Esophagus squamous epithelium (tissue), 5 donors: ENCODE results near the gene DLL1. TPM values are rescaled to one million over a fixed set of nuclear protein-coding genes. Genes with fewer than 3 reads are reported as not detected.

ENCODE experiments used
- DNase-seq: peaks from one replicate; lab custom pipeline; 2025; lab: John Stamatoyannopoulos, UW
- H3K27ac ChIP-seq, 4 donors: fragments of 200-600 bp; sonication (generic); one replicate each; pipeline ENCODE4 v1.5.1; 2016 to 2019; ENCODE audit warnings: mild to moderate bottlenecking in 1 of 4
- H3K27me3 ChIP-seq, 4 donors: fragments of 200-600 bp; sonication (generic); 1 replicate in 3 of 4; 2 replicates in 1 of 4; pipeline versions ENCODE4 v1.5.1 to v1.6.0; 2017 to 2021; ENCODE audit warnings: antibody characterized with exemption in 1 of 4
- H3K36me3 ChIP-seq, 3 donors: fragments of 200-600 bp; sonication (generic); one replicate each; pipeline ENCODE4 v1.5.1; 2016 to 2019
- H3K4me1 ChIP-seq, 3 donors: fragments of 200-600 bp; sonication (generic); one replicate each; pipeline ENCODE4 v1.5.1; 2017 to 2019
- H3K4me3 ChIP-seq, 4 donors: fragments of 200-600 bp; sonication (generic); 1 replicate in 3 of 4; 2 replicates in 1 of 4; pipeline ENCODE4 v1.5.1; 2016 to 2019; ENCODE audit warnings: mild to moderate bottlenecking in 2 of 4, moderate library complexity in 1 of 4
- H3K9me3 ChIP-seq, 3 donors: fragments of 200-600 bp; sonication (generic); one replicate each; pipeline ENCODE4 v1.5.1; 2016 to 2019
- CTCF ChIP-seq, 6 experiments: fragments of 450-650 bp in 4 of 6; fragments of 200-600 bp in 2 of 6; sonication (generic) in 2 of 6; IDR thresholded peaks; one replicate each; pipeline ENCODE4 v1.5.1; 2016 to 2019; ENCODE audit warnings: antibody characterized with exemption in 6 of 6, mild to moderate bottlenecking in 4 of 6, moderate library complexity in 4 of 6
- POLR2A ChIP-seq, 4 donors: fragments of 450-650 bp; IDR thresholded peaks; one replicate each; pipeline ENCODE4 v1.6.1; 2017; ENCODE audit warnings: antibody characterized with exemption in 4 of 4, mild to moderate bottlenecking in 4 of 4, moderate library complexity in 3 of 4
- WGBS, 2 donors: methylation state at CpG; one replicate each; pipeline ENCODE4 v1.1.5; 2018; 5-methylcytosine and 5-hydroxymethylcytosine counted together
- intact Hi-C: fragments of 100-400 bp; cut with DNase I; formaldehyde crosslinking; loops from one replicate; pipeline ENCODE4 v1.15.0; 2022
- total RNA-seq, 4 donors: library from RNA; depleted of rRNA; stranded (reverse); fragments of >200 nt; gene quantifications; one replicate each; pipeline ENCODE4 v1.1.0, GENCODE V29; 2016
- donor health status: DM: yes; HTN: yes; CAD: no.

The DLL1 gene
- total RNA-seq, 4 donors from 2014 or later = 8.3 to 37.6 (median 15.1) TPM

GRCh38 chr6:170249817-170250216, 41.1 kb downstream of the DLL1 start:
- Histone ChIP-seq H3K27ac (no peak overlapping the region), H3K27me3 (peaks cover 0 to 67% (median 0%) of the 10 kb centered on the region in 4 donors), H3K9me3 (no peaks in the 10 kb centered on the region), H3K4me1 (peaks cover 5 to 37% (median 17%) of the 10 kb centered on the region in 3 donors), H3K4me3 (no peak overlapping the region), H3K36me3 (no peaks in the 10 kb centered on the region)
- 79 to 95% methylated on average over 2 to 4 of the region's 15 CpGs for WGBS, 2 donors
- TF ChIP-seq POLR2A (IDR thresholded peaks at IDR 0.05) (no peak), CTCF (IDR thresholded peaks at IDR 0.05) (no peak)
- DNase-seq = no peak
- intact Hi-C loops = no loop called here

GRCh38 chr6:170248861-170249600, 41.8 kb downstream of the DLL1 start:
- DNase-seq = no peak
- WGBS, 2 donors = 75 to 89% methylated on average over 3 to 18 of the region's 27 CpGs
- intact Hi-C loops = no loop called here
- H3K27ac ChIP-seq = no peak overlapping the region
- peaks cover 0 to 64% (median 0%) of the 10 kb centered on the region in 4 donors for H3K27me3 ChIP-seq
- H3K9me3 ChIP-seq = no peaks in the 10 kb centered on the region
- peaks cover 5 to 37% (median 17%) of the 10 kb centered on the region in 3 donors for H3K4me1 ChIP-seq
- TF ChIP-seq CTCF (IDR thresholded peaks at IDR 0.05) (no peak), POLR2A (IDR thresholded peaks at IDR 0.05) (no peak)
- no peaks in the 10 kb centered on the region for H3K36me3 ChIP-seq
- H3K4me3 ChIP-seq = no peak overlapping the region

GRCh38 chr6:170248111-170248805, 42.6 kb downstream of the DLL1 start:
- peaks cover 5 to 37% (median 20%) of the 10 kb centered on the region in 3 donors for H3K4me1 ChIP-seq
- no peak for TF ChIP-seq POLR2A (IDR thresholded peaks at IDR 0.05)
- TF ChIP-seq CTCF (IDR thresholded peaks at IDR 0.05) = no peak
- no peaks in the 10 kb centered on the region for H3K36me3 ChIP-seq
- no peaks in the 10 kb centered on the region for H3K9me3 ChIP-seq
- intact Hi-C loops = no loop called here
- peaks cover 0 to 63% (median 0%) of the 10 kb centered on the region in 4 donors for H3K27me3 ChIP-seq
- DNase-seq = no peak
- WGBS, 2 donors = 65 to 78% methylated on average over 17 to 34 of the region's 34 CpGs
- H3K4me3 ChIP-seq = no peak overlapping the region
- no peak overlapping the region for H3K27ac ChIP-seq

- H3K27me3 ChIP-seq = peaks cover 0 to 59% (median 0%) of the 10 kb centered on the region in 4 donors
- 7 to 38% methylated on average over 6 to 13 of the region's 22 CpGs for WGBS, 2 donors
- intact Hi-C loops = no loop called here
- TF ChIP-seq CTCF (IDR thresholded peaks at IDR 0.05) (peak in 1 of 6 experiments; percentile 19), POLR2A (IDR thresholded peaks at IDR 0.05) (no peak)
- H3K4me1 ChIP-seq = peaks cover 5 to 31% (median 20%) of the 10 kb centered on the region in 3 donors
- H3K36me3 ChIP-seq = no peaks in the 10 kb centered on the region
- H3K27ac ChIP-seq = no peak overlapping the region
- no peak for DNase-seq
- no peak overlapping the region for H3K4me3 ChIP-seq
- H3K9me3 ChIP-seq = no peaks in the 10 kb centered on the region
Observed at GRCh38 chr6:170247178-170247701, 43.6 kb downstream of the DLL1 start.
